ENCODE measurements around the gene TWIST2.
A peak's percentile ranks its signal among the peaks of the same experiment; 100 is the strongest.

Gene TWIST2

DNA sequence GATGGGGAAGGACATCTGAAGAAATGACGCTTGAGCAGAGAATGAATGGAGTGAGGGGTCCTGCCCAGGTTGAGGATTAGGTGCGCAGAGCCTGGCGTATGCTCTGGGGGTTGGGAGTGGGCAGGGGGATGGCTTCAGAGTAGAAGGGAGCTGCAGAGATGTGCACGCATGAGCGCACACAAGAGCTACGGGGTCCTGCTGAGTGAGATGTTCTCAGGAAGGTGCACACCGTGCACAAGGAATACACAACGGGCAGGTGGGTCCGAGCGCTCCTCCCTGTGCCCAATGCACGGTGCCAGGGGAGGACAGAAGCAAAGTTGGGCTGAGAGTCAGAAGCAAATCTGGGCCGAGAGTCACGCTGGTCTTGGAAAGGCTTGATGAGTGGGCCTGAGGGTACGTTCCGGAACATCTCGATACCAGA is 25.5 kb downstream of the TWIST2 start:
- no peak for DNase-seq

- DNase-seq: no peak
Observed at GRCh38 chr2:238873841-238874240, 26.0 kb downstream of the TWIST2 start.

GRCh38 chr2:238874330-238875050 is 26.6 kb downstream of the TWIST2 start:
- no peak for DNase-seq

- no peak for DNase-seq
Observed at GRCh38 chr2:238875101-238875470, 27.2 kb downstream of the TWIST2 start.

DNA sequence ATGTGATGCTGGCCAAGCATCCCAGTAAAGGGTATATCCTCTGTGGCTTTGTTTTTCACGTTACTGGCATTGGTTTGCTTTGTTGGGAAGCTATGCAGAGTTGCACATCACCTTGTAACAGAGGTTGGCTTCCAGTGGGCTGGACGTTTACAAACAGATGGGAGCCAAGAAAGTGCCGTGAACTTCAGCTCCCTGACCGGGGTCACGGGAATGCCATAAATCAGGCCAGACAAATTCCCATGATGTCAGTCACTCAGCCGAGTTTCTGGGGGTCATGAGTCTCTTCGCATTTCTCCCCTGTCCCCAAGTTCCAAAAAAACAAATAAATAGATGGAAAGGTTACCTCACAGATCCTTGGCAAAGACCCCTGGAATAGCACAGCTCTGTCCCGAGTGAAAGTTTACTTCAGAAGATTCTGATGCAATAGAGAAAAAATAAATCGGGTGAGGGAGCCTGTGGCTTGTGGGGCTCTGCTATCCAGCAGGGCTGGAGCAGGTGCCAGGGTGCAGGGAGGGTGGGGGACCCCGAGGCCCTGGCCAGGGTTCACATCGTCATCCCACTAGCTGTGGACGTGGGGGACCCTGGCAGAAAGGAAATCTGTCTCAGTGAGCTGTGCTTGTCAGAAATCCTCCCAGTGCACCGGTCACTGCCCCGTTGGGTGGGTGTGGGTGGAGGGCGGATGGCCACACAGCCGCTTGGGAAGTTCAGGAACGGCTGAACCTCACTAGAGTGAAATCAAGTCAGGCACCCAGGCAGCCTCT is 27.8 kb downstream of the TWIST2 start:
- DNase-seq: no peak

- no peak for DNase-seq
Observed at GRCh38 chr2:238876232-238876630, 28.3 kb downstream of the TWIST2 start.

GRCh38 chr2:238878051-238878735 is 30.3 kb downstream of the TWIST2 start:
- DNase-seq: no peak

DNA sequence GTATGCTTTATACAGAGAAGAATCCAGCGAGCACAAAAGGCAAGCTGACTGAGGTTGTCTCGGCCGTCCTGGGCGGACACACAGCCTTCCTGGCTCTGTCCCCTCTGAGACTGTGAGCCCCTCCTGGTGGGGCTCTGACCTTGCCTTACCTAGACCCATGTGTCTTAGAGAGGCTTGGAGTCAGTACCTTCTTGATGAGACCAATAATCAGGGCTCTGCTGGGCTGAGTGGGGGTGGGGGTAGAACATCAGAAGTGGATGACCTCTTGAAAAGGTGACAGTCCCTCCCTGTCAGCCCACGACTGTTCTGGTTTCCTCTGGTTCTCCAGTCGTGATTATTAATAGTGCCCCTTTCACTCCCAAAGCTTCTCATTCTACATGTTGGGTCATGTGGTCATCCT is 31.2 kb downstream of the TWIST2 start:
- no peak for DNase-seq

DNA sequence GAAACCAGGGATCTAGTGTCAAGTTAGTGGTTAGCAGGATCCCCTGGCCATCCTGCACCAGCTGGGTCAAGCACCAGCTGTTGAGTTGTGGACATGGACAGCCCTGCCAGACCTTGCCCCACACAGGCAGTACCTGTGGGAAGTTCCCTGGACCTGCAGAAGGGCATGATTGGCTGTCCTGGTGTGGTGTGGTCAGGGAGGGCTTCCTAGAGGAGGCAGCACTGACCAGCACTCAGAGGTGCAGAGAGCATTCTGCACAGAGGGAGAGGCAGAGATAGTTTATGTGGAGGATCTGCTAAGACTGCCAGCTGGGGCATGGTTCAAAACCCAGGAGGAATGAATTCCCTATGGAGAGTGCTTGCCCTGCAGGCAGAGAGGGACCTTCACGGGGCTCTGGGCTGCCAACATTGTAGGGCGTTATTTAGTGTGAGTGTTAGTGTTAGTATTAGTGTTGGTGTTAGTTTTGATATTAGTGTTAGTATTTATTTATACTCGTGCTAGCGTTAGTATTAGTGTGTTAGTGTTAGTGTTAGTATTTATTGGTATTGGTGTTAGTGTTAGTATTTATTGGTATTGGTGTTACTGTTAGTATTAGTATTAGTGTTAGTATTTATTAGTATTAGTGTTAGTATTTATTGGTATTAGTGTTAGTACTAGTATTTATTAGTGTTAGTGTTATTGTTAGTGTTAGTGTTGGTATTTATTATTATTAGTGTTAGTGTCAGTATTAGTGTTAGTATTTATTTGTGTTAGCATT is 31.9 kb downstream of the TWIST2 start:
- DNase-seq: no peak

DNA sequence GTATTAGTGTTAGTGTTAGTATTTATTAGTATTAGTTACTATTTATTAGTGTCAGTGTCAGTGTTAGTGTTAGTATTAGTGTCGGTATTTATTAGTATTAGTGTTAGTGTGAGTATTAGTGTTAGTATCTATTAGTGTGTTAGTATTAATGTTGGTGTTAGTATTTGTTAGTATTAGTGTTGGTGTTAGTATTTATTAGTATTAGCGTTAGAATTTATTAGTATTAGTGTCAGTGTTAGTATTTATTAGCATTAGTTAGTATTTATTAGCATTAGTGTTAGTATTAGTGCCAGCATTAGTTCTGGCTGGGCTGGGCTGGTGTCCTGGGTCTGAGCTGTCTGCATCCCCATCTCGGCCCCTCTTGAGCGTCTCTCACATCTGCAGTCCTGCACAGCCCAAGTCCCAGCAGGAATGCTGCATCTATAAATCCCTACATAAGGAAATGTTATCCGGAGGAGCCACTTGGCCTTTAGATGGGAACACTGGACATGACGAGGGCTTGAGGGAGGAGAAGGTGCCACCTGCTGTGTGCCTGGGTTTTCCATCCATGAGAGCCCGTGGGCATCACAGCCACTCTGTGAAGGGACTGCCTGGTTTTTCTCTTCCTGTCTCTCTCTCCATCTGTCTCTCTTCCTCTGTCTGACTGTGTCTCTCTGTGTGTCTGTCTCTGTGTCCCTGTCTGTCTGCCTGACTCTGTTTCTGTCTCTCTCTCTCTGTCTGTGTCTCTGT is 33.6 kb downstream of the TWIST2 start:
- no peak for DNase-seq

- no peak for DNase-seq
Observed at GRCh38 chr2:238882082-238882755, 34.3 kb downstream of the TWIST2 start.

GRCh38 chr2:238883421-238883901 is 35.6 kb downstream of the TWIST2 start:
- peak; percentile 49 for DNase-seq

- DNase-seq: no peak
Observed at GRCh38 chr2:238884122-238884811, 36.4 kb downstream of the TWIST2 start.

GRCh38 chr2:238884812-238885408 is 37.0 kb downstream of the TWIST2 start:
- no peak for DNase-seq

DNA sequence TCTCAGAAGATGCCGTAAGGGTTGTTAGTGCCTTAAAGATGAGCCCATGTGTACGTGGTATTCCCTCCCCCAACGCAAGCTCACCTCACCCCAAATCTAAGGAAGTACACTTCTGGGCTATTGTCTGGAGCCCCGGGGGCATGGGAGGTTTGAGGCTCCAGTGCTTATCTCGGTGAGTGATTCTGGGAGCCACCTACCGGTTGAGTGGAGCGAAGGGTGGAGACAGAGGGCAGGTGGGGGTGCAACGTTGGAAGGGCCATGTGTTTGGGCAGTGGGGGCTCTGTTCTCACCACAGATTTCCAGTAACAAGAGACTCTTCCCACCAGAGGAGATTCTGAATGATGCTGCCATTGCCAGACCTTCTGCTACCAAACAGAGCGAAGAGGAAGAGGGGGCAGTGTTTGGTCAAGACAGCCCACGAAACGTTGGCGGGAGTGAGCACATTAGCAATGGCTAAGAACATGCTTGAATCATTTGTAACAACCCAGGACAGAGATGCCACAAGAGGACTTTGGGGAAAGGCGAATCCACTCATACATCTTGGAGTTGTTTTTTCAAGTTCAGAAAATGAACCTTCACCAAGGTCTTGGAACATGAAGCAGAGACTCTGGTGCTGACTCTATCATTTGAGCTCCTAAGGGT is 38.7 kb downstream of the TWIST2 start:
- DNase-seq: no peak

GRCh38 chr2:238887616-238888015 is 39.7 kb downstream of the TWIST2 start:
- DNase-seq: no peak

DNA sequence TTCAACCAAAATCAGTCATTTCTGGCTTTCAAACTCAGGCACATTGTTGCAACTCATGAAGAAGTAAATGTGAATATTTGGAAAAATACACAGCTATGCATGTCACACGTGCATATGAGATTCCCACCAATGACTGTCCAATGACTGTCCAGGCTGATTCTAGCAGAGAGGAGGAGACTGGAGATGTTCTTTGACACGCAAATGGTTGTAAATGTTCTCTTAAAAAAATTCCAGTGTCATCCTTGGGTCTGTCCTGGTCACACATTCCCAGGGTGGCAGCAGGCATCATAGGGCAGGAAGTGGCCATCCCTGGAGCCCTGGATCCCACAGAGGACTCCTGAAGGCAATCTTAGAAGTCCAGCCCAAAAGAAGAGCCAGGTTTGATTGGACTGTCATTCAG is 40.9 kb downstream of the TWIST2 start:
- DNase-seq: no peak

DNA sequence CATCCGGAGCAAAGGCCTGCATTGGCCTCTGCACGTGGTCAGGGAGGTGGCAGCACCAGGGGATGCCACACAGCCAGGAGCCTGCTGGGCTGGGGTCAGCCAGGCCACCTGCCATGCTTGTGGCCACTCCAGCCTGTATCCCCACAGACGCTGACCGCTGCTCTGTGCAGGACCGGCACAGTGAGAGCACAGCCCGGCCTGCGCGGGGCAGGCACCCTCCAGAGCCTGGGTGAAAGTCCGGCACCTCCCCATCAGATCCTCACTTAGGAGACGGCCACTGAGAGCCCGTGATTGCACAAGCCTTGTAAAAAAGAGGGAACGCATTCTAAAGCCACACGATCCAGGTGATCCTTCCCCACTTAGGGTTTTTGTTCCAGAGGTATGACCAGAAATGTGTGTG is 42.2 kb downstream of the TWIST2 start:
- DNase-seq: no peak

- no peak for DNase-seq
Observed at GRCh38 chr2:238890618-238891456, 43.0 kb downstream of the TWIST2 start.

Data from EL (cell line).